Mesothelial cell of epicardium (in vitro differentiated cells): ENCODE results near the gene NYNRIN. TPM values are rescaled to one million over a fixed set of nuclear protein-coding genes. Genes with fewer than 3 reads are reported as not detected.

Experiments used
- DNase-seq, 2 experiments: peaks; one replicate each; pipeline ENCODE4 v3.0.0; 2021; ENCODE audit warnings: low spot score in 2 of 2; ENCODE audit not compliant: unreplicated experiment in 2 of 2
- H3K27ac Mint-ChIP-seq: 2 replicates; pipeline ENCODE4 v1.8.0; 2021; ENCODE audit warnings: mixed read lengths
- H3K27me3 Mint-ChIP-seq: 2 replicates; pipeline ENCODE4 v1.8.0; 2021; ENCODE audit warnings: low read depth, mixed read lengths
- H3K36me3 Mint-ChIP-seq: 2 replicates; pipeline ENCODE4 v1.8.0; 2021; ENCODE audit warnings: mixed read lengths
- H3K4me1 Mint-ChIP-seq: 2 replicates; pipeline ENCODE4 v1.8.0; 2021; ENCODE audit warnings: mixed read lengths
- H3K4me3 Mint-ChIP-seq: 2 replicates; pipeline ENCODE4 v1.8.0; 2021; ENCODE audit warnings: mild to moderate bottlenecking, moderate library complexity, mixed read lengths
- H3K9me3 Mint-ChIP-seq: 2 replicates; pipeline ENCODE4 v1.8.0; 2021; ENCODE audit warnings: mixed read lengths
- CTCF ChIP-seq: fragments of 200-600 bp; sonication (generic); IDR thresholded peaks from one replicate; pipeline ENCODE4 v1.5.0; 2021; ENCODE audit warnings: antibody characterized with exemption; ENCODE audit not compliant: unreplicated experiment
- total RNA-seq: library from RNA; stranded (reverse); gene quantifications from 3 replicates; pipeline ENCODE4 v1.2.1, GENCODE V29; 2021

The NYNRIN gene
- total RNA-seq, 1 donor from 2014 or later = 173 TPM

DNA sequence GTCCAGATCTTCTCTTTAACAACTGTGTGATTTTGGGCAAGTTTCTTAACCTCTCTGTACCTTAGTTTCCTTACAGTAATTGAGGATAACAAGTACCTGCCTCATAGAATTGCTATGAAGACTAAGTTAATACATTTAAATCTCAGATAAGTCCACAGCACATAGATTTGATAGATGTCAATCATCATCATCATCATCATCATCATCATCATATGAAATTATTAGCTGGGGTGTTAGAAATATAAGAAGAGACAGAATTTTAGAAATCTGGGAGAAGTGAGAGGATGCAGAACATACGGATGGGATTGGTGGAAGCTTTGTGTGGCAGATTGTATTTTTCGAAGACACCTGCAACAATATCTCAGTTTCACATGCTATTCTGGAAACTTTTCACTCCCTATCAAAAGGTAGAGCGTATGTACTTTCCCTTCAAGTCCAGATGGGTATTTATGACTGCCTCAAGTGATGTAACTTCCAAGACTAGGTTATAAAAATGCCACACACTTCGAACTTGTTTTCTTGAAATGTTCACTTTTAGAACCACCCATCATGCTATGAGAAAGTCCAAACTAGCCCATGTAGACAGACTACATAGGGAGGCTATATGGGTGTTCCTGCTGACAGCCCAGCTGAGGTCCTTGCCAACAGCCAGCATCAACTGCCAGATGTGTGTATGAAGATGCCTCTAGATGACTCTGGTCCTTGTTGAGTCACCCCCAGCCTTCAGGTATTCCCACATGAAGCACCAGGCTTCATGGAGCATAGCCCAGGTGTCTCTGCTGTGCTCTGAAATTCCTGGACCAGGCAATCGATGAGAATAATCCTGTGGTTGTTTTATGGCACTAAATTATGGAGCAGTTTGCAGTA is 64.4 kb downstream of the NYNRIN start:
- Mint-ChIP-seq H3K27me3 (no peaks in the 10 kb centered on the region), H3K36me3 (peaks cover 9% of the 10 kb centered on the region), H3K9me3 (peaks cover 10% of the 10 kb centered on the region), H3K27ac (no peak overlapping the region), H3K4me1 (no peaks in the 10 kb centered on the region), H3K4me3 (no peak overlapping the region)
- no peak for TF ChIP-seq CTCF
- no peak for DNase-seq

DNA sequence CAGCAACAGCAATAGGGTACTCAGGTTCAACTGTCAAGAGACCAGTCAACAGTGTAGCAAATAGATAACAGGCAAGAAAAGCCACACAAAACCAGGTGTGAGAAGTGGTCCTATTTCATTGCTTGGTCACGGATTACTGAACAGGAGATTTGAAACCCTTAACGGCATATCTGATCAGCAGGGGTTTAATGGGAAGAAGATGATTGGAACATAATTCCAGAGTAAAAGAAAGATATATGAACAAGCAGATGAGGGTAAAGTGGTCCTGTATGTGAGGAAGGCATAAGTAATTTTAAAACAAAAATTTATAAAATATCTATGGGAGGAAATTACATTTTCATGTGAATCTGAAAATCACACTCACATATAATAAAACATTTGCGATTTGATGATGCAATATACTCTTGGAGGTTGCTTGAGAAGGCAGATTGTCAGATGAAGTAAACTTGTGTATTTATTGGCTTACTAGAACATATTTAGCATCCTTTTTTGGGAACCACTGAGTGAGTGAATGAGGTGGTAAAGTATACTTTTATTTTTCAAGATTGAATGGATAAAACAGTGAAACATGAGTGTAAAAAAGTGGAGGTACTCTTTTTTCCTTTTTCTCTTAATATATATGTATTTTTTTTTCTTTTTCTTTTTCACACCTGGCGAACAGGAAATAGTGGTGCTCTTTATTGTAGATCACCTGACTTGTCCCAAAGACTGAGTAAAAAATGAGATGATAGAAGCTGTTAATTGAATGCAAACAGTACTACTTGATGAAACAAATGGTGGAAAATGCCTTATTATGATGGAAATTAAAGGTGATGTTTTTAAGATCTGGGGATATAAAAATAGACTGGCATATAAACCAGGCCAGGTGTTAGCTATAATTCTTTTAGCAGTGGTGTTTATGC is 65.3 kb downstream of the NYNRIN start:
- Mint-ChIP-seq H3K4me1 (no peaks in the 10 kb centered on the region), H3K27me3 (no peaks in the 10 kb centered on the region), H3K4me3 (no peak overlapping the region), H3K9me3 (peaks cover 16% of the 10 kb centered on the region), H3K36me3 (peaks cover 9% of the 10 kb centered on the region), H3K27ac (no peak overlapping the region)
- TF ChIP-seq CTCF = no peak
- no peak for DNase-seq

DNA sequence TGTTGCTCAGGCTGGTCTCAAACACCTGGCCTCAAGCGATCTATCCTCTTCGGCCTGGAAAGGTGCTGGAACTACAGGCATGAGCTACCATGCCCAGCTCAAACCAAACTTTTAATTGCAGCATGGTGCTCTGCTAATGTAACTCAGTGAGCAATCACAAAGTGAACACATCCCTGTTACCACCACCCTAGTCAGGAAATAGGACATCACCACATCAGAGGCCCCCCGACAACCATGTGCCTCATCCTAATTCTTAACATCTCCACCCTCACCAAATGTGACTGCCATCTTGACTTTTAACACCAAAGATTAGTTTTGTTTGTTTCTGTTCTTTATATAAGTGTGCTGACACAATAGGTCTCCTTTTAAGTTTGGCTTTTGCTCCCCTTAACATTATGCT is 66.6 kb downstream of the NYNRIN start:
- Mint-ChIP-seq H3K27ac (no peak overlapping the region), H3K4me3 (no peak overlapping the region), H3K9me3 (peaks cover 21% of the 10 kb centered on the region), H3K36me3 (peaks cover 9% of the 10 kb centered on the region), H3K4me1 (no peaks in the 10 kb centered on the region), H3K27me3 (no peaks in the 10 kb centered on the region)
- no peak for DNase-seq
- no peak for TF ChIP-seq CTCF

DNA sequence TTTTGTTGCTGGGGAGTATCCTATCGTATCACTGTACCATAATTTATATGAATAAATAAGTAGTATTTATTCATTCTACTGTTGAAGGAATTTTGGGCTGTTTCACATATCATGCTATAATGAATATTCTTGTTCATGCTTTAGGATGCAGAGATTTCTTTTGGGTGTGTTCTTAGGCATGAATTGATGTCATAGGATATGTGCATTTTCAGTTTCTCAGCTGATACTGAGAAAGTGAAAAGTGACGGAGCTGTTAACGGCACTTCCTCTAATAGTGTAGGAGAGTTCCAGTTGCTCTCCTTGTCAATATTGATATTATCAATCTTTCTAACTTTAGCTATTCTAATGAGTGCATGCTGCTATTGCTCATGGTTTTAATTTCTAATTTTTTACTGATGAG is 67.0 kb downstream of the NYNRIN start:
- TF ChIP-seq CTCF = no peak
- Mint-ChIP-seq H3K4me3 (no peak overlapping the region), H3K9me3 (peaks cover 24% of the 10 kb centered on the region), H3K4me1 (no peaks in the 10 kb centered on the region), H3K36me3 (peaks cover 9% of the 10 kb centered on the region), H3K27ac (no peak overlapping the region), H3K27me3 (no peaks in the 10 kb centered on the region)
- DNase-seq = no peak

Other genes with a start within 250 kb of the NYNRIN start
- gene IRF9, start 237.7 kb upstream of the NYNRIN start, total RNA-seq = 244 to 274 TPM (median 250 TPM) in 3 replicates
- 465 to 486 TPM (median 484 TPM) in 3 replicates for gene REC8, start 226.9 kb upstream of the NYNRIN start, total RNA-seq
- 38.4 to 43.2 TPM (median 39.3 TPM) in 3 replicates for gene IPO4, start 210.2 kb upstream of the NYNRIN start, total RNA-seq
- 44.9 to 45.8 TPM (median 45.7 TPM) in 3 replicates for gene TM9SF1, start 203.6 kb upstream of the NYNRIN start, total RNA-seq
- 0.29 to 0.49 TPM (median 0.31 TPM) in 3 replicates for gene TSSK4, start 193.3 kb upstream of the NYNRIN start, total RNA-seq
- gene CHMP4A, start 185.5 kb upstream of the NYNRIN start, total RNA-seq = 38.4 to 48.0 TPM (median 44.7 TPM) in 3 replicates
- gene MDP1, start 182.9 kb upstream of the NYNRIN start, total RNA-seq = 18.0 to 18.4 TPM (median 18.3 TPM) in 3 replicates
- 148 to 156 TPM (median 155 TPM) in 3 replicates for gene NEDD8, start 166.6 kb upstream of the NYNRIN start, total RNA-seq
- gene GMPR2, start 166.1 kb upstream of the NYNRIN start, total RNA-seq = 72.5 to 78.7 TPM (median 74.1 TPM) in 3 replicates
- 49.1 to 55.2 TPM (median 51.1 TPM) in 3 replicates for gene TINF2, start 156.4 kb upstream of the NYNRIN start, total RNA-seq
- gene TGM1, start 135.8 kb upstream of the NYNRIN start, total RNA-seq = 9.5 to 12.1 TPM (median 10.2 TPM) in 3 replicates
- gene RABGGTA, start 127.4 kb upstream of the NYNRIN start, total RNA-seq = 28.7 to 34.5 TPM (median 31.2 TPM) in 3 replicates
- 38.3 to 41.4 TPM (median 39.8 TPM) in 3 replicates for gene DHRS1, start 99.2 kb upstream of the NYNRIN start, total RNA-seq
- 27.8 to 30.8 TPM (median 28.8 TPM) in 3 replicates for gene NOP9, start 99.2 kb upstream of the NYNRIN start, total RNA-seq
- gene CIDEB, start 91.0 kb upstream of the NYNRIN start, total RNA-seq = not detected in 3 replicates
- gene LTB4R2, start 88.9 kb upstream of the NYNRIN start, total RNA-seq = 13.0 to 14.9 TPM (median 14.8 TPM) in 3 replicates
- 10.7 to 11.8 TPM (median 11.1 TPM) in 3 replicates for gene LTB4R, start 87.5 kb upstream of the NYNRIN start, total RNA-seq
- 2.8 to 3.4 TPM (median 3.4 TPM) in 3 replicates for gene ADCY4, start 63.9 kb upstream of the NYNRIN start, total RNA-seq
- 1.9 to 2.2 TPM (median 2.0 TPM) in 3 replicates for gene RIPK3, start 59.0 kb upstream of the NYNRIN start, total RNA-seq
- 291 to 298 TPM (median 292 TPM) in 3 replicates for gene NFATC4, start 30.8 kb upstream of the NYNRIN start, total RNA-seq
- gene CBLN3, start 30.7 kb downstream of the NYNRIN start, total RNA-seq = 3.9 to 5.5 TPM (median 4.8 TPM) in 3 replicates
- 89.2 to 92.2 TPM (median 89.3 TPM) in 3 replicates for gene KHNYN, start 31.0 kb downstream of the NYNRIN start, total RNA-seq
- gene SDR39U1, start 43.8 kb downstream of the NYNRIN start, total RNA-seq = 56.7 to 69.3 TPM (median 64.2 TPM) in 3 replicates
- not detected in 3 replicates for gene CMA1, start 109.3 kb downstream of the NYNRIN start, total RNA-seq
- not detected in 3 replicates for gene CTSG, start 177.2 kb downstream of the NYNRIN start, total RNA-seq
- not detected in 3 replicates for gene GZMH, start 210.7 kb downstream of the NYNRIN start, total RNA-seq
- gene GZMB, start 235.2 kb downstream of the NYNRIN start, total RNA-seq = not detected in 3 replicates